Skin epidermis (tissue), 12 donors: ENCODE data around the gene PPP2R1A.
"Not testable (repeated sequence)": the region's sequence is repeated elsewhere in the genome, so short reads cannot be mapped to it uniquely, and the experiment has no call there.

ENCODE experiments used
- H3K27ac ChIP-seq, 21 experiments: fragments of 200-600 bp; sonication (generic) in 11 of 21; one replicate each; pipeline ENCODE4 v1.5.0; 2020; ENCODE audit warnings: mild to moderate bottlenecking in 3 of 21, inconsistent platforms in 2 of 21, moderate library complexity in 2 of 21
- H3K4me3 ChIP-seq, 7 experiments: fragments of 200-600 bp; sonication (generic) in 2 of 7; one replicate each; pipeline ENCODE4 v1.5.0; 2020; ENCODE audit warnings: inconsistent platforms in 2 of 7, mild to moderate bottlenecking in 2 of 7, moderate library complexity in 1 of 7

The PPP2R1A gene

DNA sequence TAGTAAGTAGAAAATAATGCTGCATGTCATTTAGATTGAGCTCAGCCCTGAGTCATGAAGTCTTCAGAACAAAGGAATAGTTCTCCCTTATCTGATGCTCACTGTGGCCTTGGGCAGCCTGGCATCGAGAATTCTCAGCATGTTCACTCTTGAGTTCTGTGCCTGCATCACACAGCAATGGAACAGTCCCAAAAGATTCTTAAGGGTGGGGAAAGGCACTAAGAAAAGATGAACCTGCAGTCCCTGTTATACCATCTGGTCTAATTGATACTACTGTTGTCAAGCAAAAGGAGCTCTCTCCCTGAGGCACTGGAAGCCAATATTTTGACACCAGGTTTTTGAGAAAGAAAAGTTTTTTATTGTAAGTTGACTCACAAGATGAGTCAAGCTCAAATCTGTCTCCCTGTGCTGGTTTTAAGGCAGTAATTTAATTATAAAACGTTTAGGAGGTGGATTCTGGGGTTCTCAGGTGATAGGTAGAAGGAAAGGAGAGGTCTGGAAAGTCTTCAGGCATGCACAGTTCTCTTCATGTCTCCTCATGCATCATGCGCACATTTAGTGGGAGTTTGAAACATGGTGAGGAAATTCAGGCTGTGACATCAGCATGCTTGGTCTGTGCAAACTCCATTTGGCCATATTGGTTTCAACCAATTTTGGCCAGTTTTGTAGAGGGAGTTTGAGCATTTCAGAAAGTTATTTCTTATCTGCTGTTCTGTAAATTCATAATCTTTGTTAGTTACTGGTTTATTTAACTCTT, 41.5 kb downstream of the PPP2R1A start:
- H3K4me3 ChIP-seq: no peak overlapping the region
- peak overlapping the region in 7 of 21 experiments; percentile 11 to 69 (median 50) for H3K27ac ChIP-seq

DNA sequence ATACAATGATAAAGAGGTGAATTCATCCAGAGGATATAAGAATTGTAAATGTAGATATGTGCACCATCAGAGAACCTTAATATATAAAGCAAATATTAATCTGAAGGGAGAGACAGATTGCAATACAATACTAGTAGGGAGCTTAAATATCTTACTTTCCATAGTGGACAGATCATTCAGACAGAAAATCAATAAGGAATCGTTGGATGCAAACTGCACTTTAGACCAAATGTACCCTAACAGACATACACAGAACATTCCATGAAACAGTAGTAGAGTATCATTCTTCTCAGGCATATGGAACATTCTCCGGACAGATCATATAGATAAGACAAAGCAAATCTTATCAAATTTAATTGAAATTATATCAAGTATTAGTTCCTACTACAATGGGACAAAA, 44.6 kb downstream of the PPP2R1A start:
- H3K27ac ChIP-seq: no peak overlapping the region

DNA sequence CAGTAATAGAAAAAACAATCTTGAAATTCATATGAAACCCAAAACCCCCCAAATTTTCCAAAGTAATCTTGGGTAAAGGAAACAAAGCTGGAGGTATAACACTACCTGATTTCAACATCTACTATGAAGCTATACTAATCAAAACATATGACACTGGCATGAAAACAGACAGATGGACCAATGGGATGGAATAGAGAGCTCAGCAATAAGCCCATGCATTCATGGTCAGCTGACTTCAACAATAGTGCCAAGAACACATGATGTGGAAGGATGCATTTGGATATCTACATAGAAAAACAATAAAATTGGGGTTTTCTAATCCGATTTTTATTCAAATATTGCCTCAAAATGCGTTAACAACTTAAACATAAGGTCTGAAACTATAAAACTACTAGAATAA, 47.3 kb downstream of the PPP2R1A start:
- Histone ChIP-seq H3K4me3 (no peak overlapping the region), H3K27ac (no peak overlapping the region)

More for the DNA sequence above, 44.6 kb downstream of the PPP2R1A start:
- H3K4me3 ChIP-seq: no peak overlapping the region

DNA sequence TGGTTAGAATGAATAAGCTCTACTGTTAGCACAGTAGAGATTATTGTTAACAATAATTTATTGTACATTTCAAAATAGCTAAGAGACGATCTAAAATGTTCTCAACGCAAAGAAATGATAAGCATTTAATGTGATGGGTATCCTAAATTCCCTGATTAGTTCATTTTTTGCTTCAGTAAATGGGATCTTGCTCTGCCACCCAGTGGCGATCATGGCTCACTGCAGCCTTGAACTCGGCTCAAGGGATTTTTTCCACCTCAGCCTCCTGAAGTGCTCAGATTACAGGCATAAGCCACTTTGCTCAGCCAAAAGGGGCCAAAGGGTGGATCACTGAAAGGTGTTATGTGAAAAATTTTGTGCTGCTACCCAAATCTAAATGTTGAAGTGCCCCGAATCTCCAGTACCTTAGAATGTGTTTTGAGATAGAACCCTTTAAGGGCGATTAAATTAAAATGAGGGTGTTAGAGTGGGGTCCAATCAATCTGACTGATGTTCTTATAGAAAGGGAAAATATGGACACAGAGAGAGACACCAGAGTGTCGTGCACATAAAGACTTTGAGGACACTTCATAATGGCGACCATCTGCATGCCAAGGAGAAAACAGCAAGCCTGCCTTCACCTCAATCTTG, 48.0 kb downstream of the PPP2R1A start:
- no peak overlapping the region for H3K27ac ChIP-seq
- H3K4me3 ChIP-seq: no peak overlapping the region

DNA sequence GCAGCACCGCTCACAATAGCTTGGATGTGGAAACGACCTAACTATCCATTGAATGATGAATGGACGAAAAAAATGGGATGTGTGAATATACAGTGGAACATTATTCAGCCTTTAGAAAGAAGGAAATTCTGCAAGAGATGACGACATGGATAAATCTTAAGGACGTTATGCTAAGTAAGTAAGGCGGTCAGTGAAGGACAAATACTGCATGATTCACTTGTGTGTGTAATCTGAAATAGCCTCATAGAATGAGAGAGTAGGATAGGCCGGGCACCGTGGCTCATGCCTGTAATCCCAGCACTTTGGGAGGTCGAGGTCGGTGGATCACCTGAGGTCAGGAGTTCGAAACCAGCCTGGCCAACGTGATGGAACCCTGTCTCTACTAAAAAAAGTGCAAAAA, 54.2 kb downstream of the PPP2R1A start:
- H3K4me3 ChIP-seq: no peak overlapping the region
- no peak overlapping the region for H3K27ac ChIP-seq

DNA sequence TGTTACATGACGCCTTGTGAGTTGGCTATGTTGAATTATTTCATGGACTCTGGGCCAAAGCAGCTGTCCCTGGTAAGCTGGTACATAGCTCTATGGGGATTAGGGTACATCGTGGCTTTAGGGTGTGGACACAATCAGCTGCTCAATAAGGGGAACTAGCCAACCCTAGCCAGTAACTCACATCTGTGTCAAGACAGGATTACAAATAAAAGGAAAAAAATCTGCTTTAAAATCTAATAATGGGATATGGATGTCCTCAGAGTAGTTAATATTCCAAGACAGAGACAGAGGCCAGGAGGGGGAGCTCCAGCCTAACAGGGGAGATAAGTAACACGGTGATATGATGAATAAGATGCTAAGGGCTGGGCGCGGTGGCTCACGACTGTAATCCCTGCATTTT, 58.4 kb downstream of the PPP2R1A start:
- no peak overlapping the region for H3K27ac ChIP-seq

DNA sequence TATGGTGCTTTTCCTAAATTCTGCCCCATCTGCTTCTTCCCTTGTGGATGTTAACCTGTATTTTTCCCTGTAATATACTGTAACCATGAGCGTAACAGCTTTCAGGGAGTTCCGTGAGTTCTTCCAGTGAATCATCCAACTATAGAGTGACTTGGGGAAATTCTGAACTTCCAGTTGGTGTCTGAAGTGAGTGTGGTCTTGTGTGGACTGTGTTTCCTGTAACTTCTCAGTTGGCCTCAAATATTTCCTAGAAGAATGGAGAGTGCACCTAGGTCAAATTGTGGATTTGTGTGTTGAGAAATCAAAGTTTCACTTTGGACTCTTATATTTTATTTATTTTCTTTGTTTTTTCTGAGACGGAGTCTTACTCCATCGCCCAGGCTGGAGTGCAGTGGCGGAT, 68.6 kb downstream of the PPP2R1A start:
- Histone ChIP-seq H3K27ac (no peak overlapping the region), H3K4me3 (no peak overlapping the region)

More for the DNA sequence above, 58.4 kb downstream of the PPP2R1A start:
- no peak overlapping the region for H3K4me3 ChIP-seq

DNA sequence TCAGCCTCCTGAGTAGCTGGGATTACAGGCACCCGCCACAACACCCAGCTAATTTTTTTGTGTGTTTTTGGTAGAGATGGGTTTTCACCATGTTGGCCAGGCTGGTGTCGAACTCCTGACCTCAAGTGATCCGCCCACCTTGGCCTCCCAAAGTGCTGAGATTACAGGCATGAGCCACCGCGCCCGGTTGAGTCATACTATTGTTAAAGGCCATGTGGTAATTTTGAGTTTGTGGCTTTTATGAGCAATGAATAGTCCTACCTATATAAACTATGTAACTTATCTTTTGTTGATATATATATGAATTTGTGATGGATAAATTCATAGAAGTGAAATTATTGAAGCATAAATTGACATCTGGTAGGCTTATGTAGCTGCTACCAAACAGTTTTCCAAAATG, 75.7 kb downstream of the PPP2R1A start:
- not testable (repeated sequence) for H3K27ac ChIP-seq, H3K4me3 ChIP-seq

DNA sequence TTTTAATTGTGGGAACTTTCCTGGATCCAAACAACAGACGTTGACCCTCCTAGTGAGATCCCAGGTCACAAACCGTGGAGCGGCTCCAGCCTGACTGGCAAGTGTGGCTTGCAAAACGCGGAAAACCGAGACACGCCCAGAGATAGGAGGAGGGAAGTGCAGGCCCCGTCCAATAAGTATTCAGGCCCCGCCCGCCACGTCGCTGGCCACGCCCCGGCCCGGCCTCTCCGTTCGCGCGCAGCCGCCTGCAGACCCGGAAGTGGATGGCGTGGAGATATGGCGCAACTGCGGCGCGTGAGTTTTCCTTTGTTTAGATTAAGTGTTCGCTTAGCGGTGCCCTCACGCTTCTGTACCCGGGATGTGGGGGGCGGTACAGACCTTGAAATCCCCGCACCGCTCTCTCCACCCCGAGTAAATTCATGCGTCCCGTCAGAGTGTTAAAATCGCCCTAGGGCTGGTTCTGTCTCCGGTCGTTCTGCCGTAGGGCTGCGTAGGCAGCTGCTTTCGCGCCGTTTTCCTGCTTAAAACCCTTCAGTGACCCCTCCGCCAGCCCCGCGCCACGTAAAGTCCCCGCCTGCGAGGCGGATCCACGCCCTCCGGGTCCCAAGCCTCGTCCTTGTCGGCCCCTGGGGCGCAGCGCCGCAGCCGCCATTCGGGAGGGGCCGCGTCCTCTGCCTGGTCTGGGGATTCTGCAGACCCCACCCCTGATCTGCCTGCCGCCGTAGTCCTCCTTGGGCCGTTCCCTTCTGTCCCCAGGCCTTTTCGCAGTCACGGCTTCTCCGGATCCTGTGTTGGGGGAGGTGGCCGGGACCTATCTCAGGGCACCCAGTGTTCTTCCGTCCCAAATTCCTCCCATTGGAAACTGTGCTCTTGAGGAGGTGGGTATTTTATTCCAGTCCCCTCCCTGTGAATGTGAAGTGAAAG, 79.7 kb downstream of the PPP2R1A start, which contains the start of gene ZNF766:
TSS of gene ZNF766 (plus strand) at position 250 of the 924 bp plus-strand sequence. CDS start at position 277, 27 bp downstream.
- H3K4me3 ChIP-seq: peak within 1 kb of the TSS; percentile 70 to 97 (median 83)
- peak within 1 kb of the TSS; percentile 90 to 100 (median 97) for H3K27ac ChIP-seq

DNA sequence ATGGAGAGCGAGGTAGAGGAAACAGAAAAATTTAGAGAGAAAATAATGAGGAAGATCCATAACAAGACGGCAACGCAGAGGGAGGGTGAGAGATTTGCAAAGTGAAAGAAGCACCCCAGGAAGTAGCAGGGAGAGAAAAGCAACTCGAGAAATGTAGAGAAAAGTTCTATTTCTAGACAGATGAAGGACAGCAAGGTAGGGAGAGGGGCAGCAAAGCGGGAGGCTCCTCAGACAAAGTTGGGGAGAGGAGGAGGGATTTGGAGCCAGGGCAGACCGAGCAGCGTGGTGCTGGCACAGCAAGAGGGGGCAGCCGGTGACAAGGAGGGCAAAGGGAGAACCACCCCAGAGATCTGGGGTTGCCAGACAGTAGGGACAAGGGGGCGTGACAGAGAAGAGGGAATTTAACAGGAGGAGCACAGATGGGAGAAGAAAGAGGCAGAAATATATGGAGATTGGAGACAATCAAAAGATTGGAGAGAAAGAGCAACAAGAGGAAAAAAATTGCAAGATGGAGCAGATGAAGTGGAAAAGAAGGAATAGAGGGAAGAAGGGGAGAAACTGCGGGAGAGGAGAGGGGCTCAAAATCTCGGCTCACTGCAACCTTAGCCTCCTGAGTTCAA, 80.5 kb downstream of the PPP2R1A start:
- H3K27ac ChIP-seq: peak overlapping the region; percentile 90 to 100 (median 97)
- H3K4me3 ChIP-seq: peak overlapping the region; percentile 70 to 97 (median 83)

DNA sequence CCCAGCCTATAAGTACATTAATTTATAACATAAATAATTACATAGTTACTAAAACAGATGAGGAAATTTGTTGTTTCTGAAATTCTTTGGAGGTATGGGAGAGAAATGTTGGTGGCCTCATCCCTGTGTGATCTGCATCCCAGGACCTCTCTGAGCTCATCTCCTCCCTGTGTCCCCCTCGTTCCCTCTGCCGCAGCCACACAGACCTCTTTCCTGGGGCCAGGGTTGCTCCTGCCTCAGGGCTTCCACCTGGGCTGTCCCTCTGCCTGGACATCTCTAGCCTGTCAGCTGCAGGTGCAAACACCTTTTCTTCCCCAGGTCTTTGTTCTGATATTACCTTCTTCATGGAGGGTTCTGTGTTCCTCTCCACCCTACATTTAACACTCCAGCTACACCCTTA, 83.4 kb downstream of the PPP2R1A start:
- H3K27ac ChIP-seq: no peak overlapping the region
- no peak overlapping the region for H3K4me3 ChIP-seq

DNA sequence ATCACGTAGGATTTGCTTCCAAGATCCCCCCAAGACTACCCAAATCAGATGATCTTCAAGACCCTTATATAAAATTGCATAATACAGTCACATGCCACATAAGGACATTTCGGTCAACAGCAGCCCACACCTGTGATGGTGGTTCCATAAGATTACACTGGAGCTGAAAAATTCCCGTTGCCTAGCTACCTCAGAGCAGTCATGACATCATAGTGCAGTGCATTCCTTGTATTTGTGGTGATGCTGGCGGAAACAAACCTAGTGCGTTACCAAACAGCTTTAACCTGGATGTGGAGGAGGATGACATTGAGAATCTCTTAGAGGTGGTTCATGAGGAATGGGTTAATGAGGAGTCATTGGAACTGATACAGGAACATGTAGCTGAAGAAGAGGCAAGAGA, 84.3 kb downstream of the PPP2R1A start:
- Histone ChIP-seq H3K4me3 (no peak overlapping the region), H3K27ac (no peak overlapping the region)

DNA sequence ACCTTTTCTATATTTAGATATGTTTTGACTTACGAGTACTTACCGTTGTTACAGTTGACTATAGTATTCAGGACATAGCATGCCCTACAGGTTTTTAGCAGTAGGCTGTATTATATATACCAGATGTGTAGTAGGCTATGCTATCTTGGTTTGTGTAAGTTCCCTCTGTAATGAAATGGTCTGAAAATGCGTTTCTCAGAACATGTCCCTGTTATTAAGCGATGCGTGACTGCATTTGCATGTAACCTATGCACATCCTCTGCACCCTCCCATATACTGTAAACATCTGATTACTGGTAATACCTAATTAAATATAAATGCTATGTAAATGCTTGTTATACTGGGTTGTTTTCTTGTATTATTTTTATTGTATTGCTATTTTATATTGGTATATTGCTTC, 86.1 kb downstream of the PPP2R1A start:
- no peak overlapping the region for H3K4me3 ChIP-seq
- no peak overlapping the region for H3K27ac ChIP-seq

DNA sequence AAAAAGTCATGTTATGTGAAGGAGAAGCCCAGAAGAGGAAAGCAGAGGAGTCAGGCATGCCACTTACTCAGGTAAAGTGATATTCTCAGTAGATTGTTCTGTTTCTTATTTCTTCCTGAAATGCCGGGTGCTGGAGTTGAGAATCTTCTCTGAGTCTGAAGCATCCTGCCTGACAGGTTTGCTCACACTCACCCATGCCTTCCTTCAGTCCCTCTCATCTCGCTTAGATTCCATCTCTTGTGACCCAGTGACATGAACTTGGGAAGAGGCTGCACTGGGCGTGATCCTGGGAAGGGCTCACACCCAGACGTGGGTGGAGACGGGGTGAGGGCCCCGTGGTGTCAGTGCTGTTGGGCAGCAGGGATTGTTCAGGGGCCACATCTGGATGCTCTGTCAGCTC, 87.6 kb downstream of the PPP2R1A start:
- no peak overlapping the region for H3K4me3 ChIP-seq
- peak overlapping the region in 1 of 21 experiments; percentile 32 for H3K27ac ChIP-seq
